ENCODE measurements around the gene FAM240B. TPM values are rescaled to one million over a fixed set of nuclear protein-coding genes. Genes with fewer than 3 reads are reported as not detected.

FAM240B gene
- total RNA-seq: not detected in 2 replicates
- polyA plus RNA-seq: not detected in 2 replicates

GRCh38 chr9:38720083-38720745 is at the start of gene FAM240B:
Gene FAM240B (minus strand): TSS chr9:38720133. CDS start chr9:38703999, 16,134 bp downstream.
- TF ChIP-seq CTCF (IDR thresholded peaks at IDR 0.05; ENCODE audit: poor library complexity) (no peak), EZH2 (IDR thresholded peaks at IDR 0.05; ENCODE audit: borderline replicate concordance) (no peak), EZH2phosphoT487 (IDR thresholded peaks at IDR 0.05; ENCODE audit: low read depth, severe bottlenecking, unreplicated experiment) (no peak)
- Histone ChIP-seq H3K4me2 (no peak within 1 kb of the TSS), H2AFZ (no peak within 1 kb of the TSS), H3K27ac (no peak within 1 kb of the TSS), H3K4me1 (ENCODE audit: insufficient read depth) (no peaks in the 10 kb centered on the region), H4K20me1 (ENCODE audit: insufficient read depth, poor library complexity, severe bottlenecking) (no peaks in the 10 kb centered on the region), H3K27me3 (no peaks in the 10 kb centered on the region), H3K36me3 (replicated peaks; ENCODE audit: insufficient read depth, low read depth) (no peaks in the 10 kb centered on the region), H3K9me3 (ENCODE audit: low read depth) (no peaks in the 10 kb centered on the region), H3K9me2 (replicated peaks; ENCODE audit: insufficient read depth) (no peaks in the 10 kb centered on the region), H3K79me2 (no peaks in the 10 kb centered on the region), H3K4me3 (no peak within 1 kb of the TSS)
- WGBS (ENCODE audit: low lambda C conversion rate, missing lambda C conversion rate): 65% methylated on average over 7 of the region's 7 CpGs
- no peak for DNase-seq (ENCODE audit: low spot score)

- Histone ChIP-seq H3K79me2 (no peaks in the 10 kb centered on the region), H3K9me3 (ENCODE audit: low read depth) (no peaks in the 10 kb centered on the region), H3K9me2 (replicated peaks; ENCODE audit: insufficient read depth) (no peaks in the 10 kb centered on the region), H3K27me3 (no peaks in the 10 kb centered on the region), H3K4me1 (ENCODE audit: insufficient read depth) (no peaks in the 10 kb centered on the region), H3K36me3 (replicated peaks; ENCODE audit: insufficient read depth, low read depth) (no peaks in the 10 kb centered on the region), H3K4me3 (no peak overlapping the region), H3K27ac (no peak overlapping the region), H4K20me1 (ENCODE audit: insufficient read depth, poor library complexity, severe bottlenecking) (no peaks in the 10 kb centered on the region), H3K4me2 (no peak overlapping the region), H2AFZ (no peak overlapping the region)
- TF ChIP-seq EZH2phosphoT487 (IDR thresholded peaks at IDR 0.05; ENCODE audit: low read depth, severe bottlenecking, unreplicated experiment) (no peak), EZH2 (IDR thresholded peaks at IDR 0.05; ENCODE audit: borderline replicate concordance) (no peak), CTCF (IDR thresholded peaks at IDR 0.05; ENCODE audit: poor library complexity) (no peak)
- 88% methylated on average over 9 of the region's 9 CpGs for WGBS (ENCODE audit: low lambda C conversion rate, missing lambda C conversion rate)
- no peak for DNase-seq (ENCODE audit: low spot score)
Observed at GRCh38 chr9:38768351-38768761, 48.4 kb upstream of the FAM240B start.

GRCh38 chr9:38765101-38765500 is 45.2 kb upstream of the FAM240B start:
- 86% methylated on average over 4 of the region's 4 CpGs for WGBS (ENCODE audit: low lambda C conversion rate, missing lambda C conversion rate)
- no peak overlapping the region for H2AFZ ChIP-seq
- no peak overlapping the region for H3K4me3 ChIP-seq
- H3K79me2 ChIP-seq: no peaks in the 10 kb centered on the region
- H3K27me3 ChIP-seq: no peaks in the 10 kb centered on the region
- no peak for DNase-seq (ENCODE audit: low spot score)
- H3K9me2 ChIP-seq (replicated peaks; ENCODE audit: insufficient read depth): no peaks in the 10 kb centered on the region
- no peak overlapping the region for H3K27ac ChIP-seq
- no peaks in the 10 kb centered on the region for H3K36me3 ChIP-seq (replicated peaks; ENCODE audit: insufficient read depth, low read depth)
- no peaks in the 10 kb centered on the region for H3K9me3 ChIP-seq (ENCODE audit: low read depth)
- H3K4me1 ChIP-seq (ENCODE audit: insufficient read depth): no peaks in the 10 kb centered on the region
- TF ChIP-seq CTCF (IDR thresholded peaks at IDR 0.05; ENCODE audit: poor library complexity) (no peak), EZH2phosphoT487 (IDR thresholded peaks at IDR 0.05; ENCODE audit: low read depth, severe bottlenecking, unreplicated experiment) (no peak), EZH2 (IDR thresholded peaks at IDR 0.05; ENCODE audit: borderline replicate concordance) (no peak)
- H4K20me1 ChIP-seq (ENCODE audit: insufficient read depth, poor library complexity, severe bottlenecking): no peaks in the 10 kb centered on the region
- no peak overlapping the region for H3K4me2 ChIP-seq

All from hepatocyte (in vitro differentiated cells).